SKM-1 (cell line): ENCODE data around the gene CIC.
"Not testable (repeated sequence)": the region's sequence is repeated elsewhere in the genome, so short reads cannot be mapped to it uniquely, and the experiment has no call there.

Experiments used
- DNase-seq: peaks from one replicate; lab custom pipeline; 2025; ENCODE audit not compliant: unreplicated experiment; lab: John Stamatoyannopoulos, UW

Gene CIC

DNA sequence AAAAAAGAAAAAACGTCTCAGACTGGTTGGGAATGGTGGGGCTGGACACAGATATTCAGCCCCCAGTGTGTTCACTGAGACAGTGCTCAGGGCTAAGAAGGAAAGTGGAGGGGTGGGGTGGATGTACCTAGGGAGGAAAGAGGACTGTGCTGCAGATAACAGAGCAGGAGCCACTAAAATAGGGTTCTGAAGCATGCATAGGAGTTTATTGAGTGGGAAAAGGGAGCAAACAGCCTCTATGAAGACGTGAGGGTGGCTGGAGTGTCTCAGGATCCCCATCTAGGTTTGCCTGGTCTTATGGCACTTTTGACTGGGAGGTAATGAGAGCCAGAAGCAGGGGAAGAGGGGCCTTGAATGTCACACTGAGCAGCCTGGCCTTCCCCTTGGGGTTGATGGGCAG lies 59.8 kb downstream of the CIC start:
- no peak for DNase-seq

DNA sequence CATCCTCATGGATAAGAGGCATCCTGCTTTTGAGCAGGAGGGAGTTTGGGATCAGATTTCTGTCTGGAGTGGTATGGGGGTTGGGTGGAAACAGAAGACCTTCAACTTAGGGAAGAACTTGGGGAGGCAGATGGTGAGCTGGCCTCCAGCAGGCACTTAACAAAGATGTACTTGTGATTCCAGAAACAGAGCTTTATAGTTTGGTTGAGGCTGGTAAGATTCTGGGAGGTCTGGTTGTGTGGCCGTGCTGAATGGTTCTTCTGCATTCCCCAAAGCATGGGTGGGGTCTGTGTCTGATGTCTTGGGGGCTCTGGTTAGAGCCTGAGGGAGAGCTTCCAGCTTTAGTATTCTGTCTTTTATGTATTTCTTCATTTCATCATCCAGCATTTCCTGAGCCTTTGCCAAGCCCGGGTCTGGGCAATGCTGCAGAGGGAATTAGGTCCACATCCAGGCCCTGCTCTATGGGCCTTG lies 61.2 kb downstream of the CIC start:
- DNase-seq: no peak

GRCh38 chr19:42331333-42331732 lies 62.3 kb downstream of the CIC start:
- not testable (repeated sequence) for DNase-seq

- no peak for DNase-seq
These were observed 63.0 kb downstream of the CIC start for GRCh38 chr19:42332059-42332458.

DNA sequence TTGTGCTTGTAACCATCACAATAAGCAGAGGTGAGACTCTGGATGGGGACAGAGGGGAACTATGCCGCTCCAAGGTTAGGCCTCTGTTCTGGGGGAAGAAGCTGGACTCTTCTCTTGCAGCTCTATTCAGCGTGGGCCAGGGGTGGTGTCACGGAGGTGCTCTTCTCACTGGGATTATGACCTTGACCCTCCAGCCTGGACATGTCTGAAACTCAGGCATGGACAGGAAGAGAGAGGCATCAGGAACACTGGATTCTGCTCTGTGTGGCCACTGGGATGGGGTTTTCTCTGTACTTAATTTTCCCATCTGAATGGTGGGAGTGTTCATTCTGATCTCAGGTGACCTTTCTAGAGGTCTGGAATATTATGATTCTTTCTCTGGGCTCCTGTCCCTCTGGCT lies 64.0 kb downstream of the CIC start:
- DNase-seq: no peak

GRCh38 chr19:42333975-42334696 lies 65.1 kb downstream of the CIC start:
- DNase-seq: no peak

DNA sequence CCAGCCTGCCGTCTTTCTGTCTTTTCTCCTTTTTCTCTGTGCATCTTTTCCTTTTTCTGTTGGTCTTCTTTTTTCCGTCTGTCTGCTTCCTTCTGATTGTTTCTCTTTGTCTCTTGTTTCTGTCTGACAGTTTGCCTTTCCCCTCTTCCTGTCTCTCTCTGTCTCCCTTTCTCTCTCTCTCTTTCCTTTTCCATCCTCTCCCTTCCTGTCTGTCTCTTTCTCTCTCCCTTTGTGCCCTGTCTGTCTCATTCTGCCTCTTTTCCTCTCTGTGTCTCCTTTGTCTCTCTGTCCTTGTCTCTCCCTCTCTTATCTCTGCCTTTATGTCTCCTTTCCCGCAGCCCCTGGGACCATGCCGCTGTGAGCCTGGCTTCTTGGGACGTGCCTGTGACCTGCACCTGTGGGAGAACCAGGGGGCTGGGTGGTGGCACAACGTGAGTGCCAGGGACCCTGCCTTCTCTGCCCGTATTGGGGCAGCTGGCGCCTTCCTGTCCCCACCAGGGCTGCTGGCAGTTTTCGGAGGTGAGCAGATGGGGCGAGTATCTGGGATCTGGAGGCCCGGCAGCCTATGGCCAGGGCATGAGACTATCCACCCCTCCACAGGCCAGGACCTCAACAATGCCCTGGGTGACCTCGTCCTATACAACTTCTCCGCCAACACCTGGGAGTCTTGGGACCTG lies 65.8 kb downstream of the CIC start:
- no peak for DNase-seq

DNA sequence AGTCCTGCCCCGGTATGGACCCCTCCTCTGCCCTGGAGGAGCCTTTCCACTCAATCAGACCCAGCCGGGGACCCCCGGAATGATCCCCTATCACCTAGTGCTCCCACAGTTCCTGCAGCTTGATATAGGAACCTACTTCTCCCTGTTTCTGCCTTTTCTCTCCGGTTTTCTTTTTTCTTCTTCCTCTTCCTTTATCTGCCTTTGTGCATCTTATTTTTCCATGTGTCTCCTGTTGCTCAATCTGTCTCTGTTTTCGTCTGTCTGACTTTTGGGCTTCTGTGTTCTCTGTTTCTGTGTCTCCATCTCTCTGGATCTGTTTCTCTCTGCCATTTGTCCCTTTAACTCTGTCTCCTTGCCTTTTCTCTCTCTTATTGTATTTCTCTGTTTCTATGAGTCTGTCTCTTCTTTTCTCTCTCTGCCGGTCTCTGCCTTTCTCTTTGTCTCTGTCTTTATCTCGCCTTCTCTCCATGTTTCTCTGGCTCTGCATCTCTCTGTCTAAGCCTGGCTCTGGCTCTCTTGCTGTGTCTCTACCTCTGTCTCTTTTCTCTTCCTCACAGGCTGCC lies 66.4 kb downstream of the CIC start:
- no peak for DNase-seq

GRCh38 chr19:42335971-42336370 lies 66.9 kb downstream of the CIC start:
- no peak for DNase-seq

DNA sequence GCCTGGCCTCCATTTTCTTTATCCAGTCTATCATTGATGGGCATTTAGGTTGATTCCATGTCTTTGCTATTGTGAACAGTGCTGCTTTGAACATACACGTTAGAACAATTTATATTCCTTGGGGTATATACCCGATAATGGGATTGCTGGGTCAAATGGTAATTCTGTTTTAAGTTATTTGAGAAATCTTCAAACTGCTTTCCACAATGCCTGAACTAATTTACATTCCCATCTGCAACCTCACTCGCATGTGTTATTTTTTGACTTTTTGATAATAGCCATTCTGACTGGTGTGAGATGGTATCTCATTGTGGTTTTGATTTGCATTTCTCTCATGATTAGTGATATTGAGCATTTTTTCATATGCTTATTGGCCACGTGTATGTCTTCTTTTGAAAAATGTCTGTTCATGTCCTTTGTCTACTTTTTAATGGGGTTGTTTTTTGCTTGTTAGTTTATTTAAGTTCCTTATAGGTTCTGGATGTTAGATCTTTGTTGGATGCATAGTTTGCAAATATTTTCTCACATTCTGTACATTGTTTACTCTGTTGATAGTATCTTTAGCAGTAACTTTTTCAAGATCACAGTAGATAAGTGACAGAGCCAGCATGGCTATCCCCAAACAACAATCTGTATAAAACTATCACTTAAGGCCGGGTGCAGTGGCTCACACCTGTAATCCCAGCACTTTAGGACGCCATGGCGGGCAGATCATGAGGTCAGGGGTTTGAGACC lies 70.2 kb downstream of the CIC start:
- not testable (repeated sequence) for DNase-seq

DNA sequence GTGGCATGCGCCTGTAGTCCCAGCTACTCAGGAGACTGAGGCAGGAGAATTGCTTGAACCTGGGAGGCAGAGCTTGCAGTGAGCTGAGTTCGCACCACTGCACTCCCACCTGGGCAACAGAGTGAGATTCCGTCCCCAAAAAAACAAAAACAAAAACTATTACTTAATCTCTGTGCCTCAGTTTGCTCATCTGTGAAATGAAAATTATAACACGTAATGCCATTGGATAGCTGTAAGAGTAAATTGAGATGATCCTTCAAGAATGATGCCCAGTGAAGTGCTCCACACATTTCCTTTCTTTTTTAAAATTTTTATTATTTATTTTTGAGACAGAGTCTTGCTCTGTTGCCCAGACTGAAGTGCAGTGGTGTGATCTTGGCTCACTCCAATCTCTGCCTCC lies 70.9 kb downstream of the CIC start:
- not testable (repeated sequence) for DNase-seq

DNA sequence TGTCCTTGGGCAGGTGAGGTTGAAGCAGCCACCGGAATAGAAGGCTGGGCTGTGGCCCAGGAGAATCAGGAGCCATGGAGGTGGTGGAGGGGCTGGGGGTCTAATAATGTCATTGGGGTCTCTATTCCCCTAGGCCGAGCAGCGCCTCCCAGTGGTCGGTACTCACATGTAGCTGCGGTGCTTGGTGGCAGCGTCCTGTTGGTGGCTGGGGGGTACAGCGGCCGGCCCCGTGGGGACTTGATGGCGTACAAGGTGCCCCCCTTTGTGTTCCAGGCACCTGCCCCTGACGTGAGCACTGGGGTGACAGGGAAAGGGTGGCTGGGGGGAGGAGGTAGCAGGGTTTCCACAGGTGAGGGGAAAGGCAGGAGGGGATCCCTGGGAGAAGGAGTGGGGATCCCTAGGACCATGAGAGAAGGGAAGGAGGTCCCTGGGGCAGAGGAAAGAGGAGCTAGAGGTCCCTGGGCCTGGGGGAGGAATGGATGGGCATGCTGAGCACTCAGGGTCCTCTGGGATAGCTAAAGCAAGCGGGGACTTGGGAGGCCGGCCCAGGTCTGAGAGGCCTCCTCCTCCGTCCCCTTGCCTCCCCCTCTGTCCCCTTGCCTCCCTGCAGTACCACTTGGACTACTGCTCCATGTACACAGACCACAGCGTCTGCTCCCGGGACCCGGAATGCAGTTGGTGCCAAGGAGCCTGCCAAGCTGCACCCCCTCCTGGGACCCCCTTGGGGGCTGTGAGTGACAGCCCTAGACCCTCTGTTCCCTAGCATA lies 74.5 kb downstream of the CIC start:
- no peak for DNase-seq

- DNase-seq: no peak
These were observed 75.4 kb downstream of the CIC start for GRCh38 chr19:42344336-42344893.
